Activated naive CD4-positive, alpha-beta T cell treated with anti-CD3 and anti-CD28 coated beads, Interleukin-2, amount 10 ng/mL, durations not matched to agents 7 days and 5 days (primary cell): ENCODE results near the gene RUFY1.

Source experiments
- CTCF ChIA-PET: fragments of 350-600 bp; sonication (Branson Sonifier 250); formaldehyde crosslinking; loops from one replicate; lab custom pipeline; 2021; ENCODE audit warnings: antibody characterized with exemption; lab: Charles Lee
- DNase-seq: peaks from one replicate; pipeline ENCODE4 v3.0.0-alpha.2; 2020
- H3K27ac Mint-ChIP-seq: one replicate; pipeline ENCODE4 v1.8.0; 2021; ENCODE audit warnings: mild to moderate bottlenecking, moderate library complexity, mixed read lengths
- H3K27me3 Mint-ChIP-seq: one replicate; pipeline ENCODE4 v1.8.0; 2021; ENCODE audit warnings: mild to moderate bottlenecking, mixed read lengths
- H3K36me3 Mint-ChIP-seq: one replicate; pipeline ENCODE4 v1.8.0; 2021; ENCODE audit warnings: mixed read lengths
- H3K4me1 Mint-ChIP-seq: one replicate; pipeline ENCODE4 v1.8.0; 2021; ENCODE audit warnings: mixed read lengths
- H3K4me3 Mint-ChIP-seq: one replicate; pipeline ENCODE4 v1.8.0; 2021; ENCODE audit warnings: mild to moderate bottlenecking, moderate library complexity, mixed read lengths
- H3K9me3 Mint-ChIP-seq: one replicate; pipeline ENCODE4 v1.8.0; 2021; ENCODE audit warnings: mixed read lengths

RUFY1 gene

GRCh38 chr5:179615203-179615602 is 64.8 kb downstream of the RUFY1 start:
- H3K4me1 Mint-ChIP-seq: peaks cover 72% of the 10 kb centered on the region
- peak; percentile 3 for DNase-seq
- H3K9me3 Mint-ChIP-seq: no peaks in the 10 kb centered on the region
- H3K4me3 Mint-ChIP-seq: no peak overlapping the region
- H3K27ac Mint-ChIP-seq: no peak overlapping the region
- no peaks in the 10 kb centered on the region for H3K27me3 Mint-ChIP-seq
- H3K36me3 Mint-ChIP-seq: peaks cover 77% of the 10 kb centered on the region
- CTCF ChIA-PET: no interaction called here

GRCh38 chr5:179616002-179616594 is 65.7 kb downstream of the RUFY1 start:
- Mint-ChIP-seq H3K9me3 (no peaks in the 10 kb centered on the region), H3K4me1 (peaks cover 72% of the 10 kb centered on the region), H3K27ac (peak overlapping the region; percentile 65), H3K4me3 (no peak overlapping the region), H3K36me3 (peaks cover 78% of the 10 kb centered on the region), H3K27me3 (no peaks in the 10 kb centered on the region)
- DNase-seq: no peak
- CTCF ChIA-PET: interaction anchor here (1.2 kb wide), 1 partner anchor 8 kb away, joined by 3 read pairs; no protein-coding TSS in a partner anchor

- Mint-ChIP-seq H3K4me3 (peak overlapping the region; percentile 52), H3K27ac (peak overlapping the region; percentile 82), H3K36me3 (peaks cover 82% of the 10 kb centered on the region), H3K4me1 (peaks cover 69% of the 10 kb centered on the region), H3K9me3 (no peaks in the 10 kb centered on the region), H3K27me3 (peaks cover 5% of the 10 kb centered on the region)
- CTCF ChIA-PET: no interaction called here
- no peak for DNase-seq
Measured at GRCh38 chr5:179617930-179618329, 67.6 kb downstream of the RUFY1 start.

GRCh38 chr5:179618923-179619554 is 68.7 kb downstream of the RUFY1 start:
- H3K36me3 Mint-ChIP-seq: peaks cover 76% of the 10 kb centered on the region
- CTCF ChIA-PET: interaction anchor here (1.7 kb wide), 1 partner anchor 10 kb away, joined by 5 read pairs; no protein-coding TSS in a partner anchor
- DNase-seq: no peak
- peak overlapping the region; percentile 74 for H3K27ac Mint-ChIP-seq
- H3K27me3 Mint-ChIP-seq: peaks cover 11% of the 10 kb centered on the region
- H3K4me3 Mint-ChIP-seq: peak overlapping the region; percentile 77
- peaks cover 61% of the 10 kb centered on the region for H3K4me1 Mint-ChIP-seq
- no peaks in the 10 kb centered on the region for H3K9me3 Mint-ChIP-seq

- H3K27ac Mint-ChIP-seq: no peak overlapping the region
- no peaks in the 10 kb centered on the region for H3K9me3 Mint-ChIP-seq
Measured at GRCh38 chr5:179619776-179620175, 69.4 kb downstream of the RUFY1 start.

GRCh38 chr5:179620293-179620692 is 69.9 kb downstream of the RUFY1 start:
- peak overlapping the region; percentile 98 for H3K27ac Mint-ChIP-seq
- peaks cover 11% of the 10 kb centered on the region for H3K27me3 Mint-ChIP-seq
- peaks cover 74% of the 10 kb centered on the region for H3K36me3 Mint-ChIP-seq
- CTCF ChIA-PET: interaction anchor here (1.7 kb wide), 1 partner anchor 11 kb away, joined by 5 read pairs; no protein-coding TSS in a partner anchor
- H3K4me1 Mint-ChIP-seq: peaks cover 67% of the 10 kb centered on the region
- H3K9me3 Mint-ChIP-seq: no peaks in the 10 kb centered on the region
- DNase-seq: no peak
- peak overlapping the region; percentile 92 for H3K4me3 Mint-ChIP-seq

More at GRCh38 chr5:179619776-179620175, 69.4 kb downstream of the RUFY1 start:
- Mint-ChIP-seq H3K36me3 (peaks cover 72% of the 10 kb centered on the region), H3K27me3 (peaks cover 11% of the 10 kb centered on the region), H3K4me3 (peak overlapping the region; percentile 92), H3K4me1 (peaks cover 65% of the 10 kb centered on the region)
- CTCF ChIA-PET: interaction anchor here (1.7 kb wide), 1 partner anchor 11 kb away, joined by 5 read pairs; no protein-coding TSS in a partner anchor
- DNase-seq: no peak

GRCh38 chr5:179620703-179621350 is 70.5 kb downstream of the RUFY1 start:
- CTCF ChIA-PET: no interaction called here
- peak overlapping the region; percentile 92 for H3K4me3 Mint-ChIP-seq
- no peaks in the 10 kb centered on the region for H3K9me3 Mint-ChIP-seq
- peaks cover 64% of the 10 kb centered on the region for H3K4me1 Mint-ChIP-seq
- peak overlapping the region; percentile 98 for H3K27ac Mint-ChIP-seq
- H3K36me3 Mint-ChIP-seq: peaks cover 71% of the 10 kb centered on the region
- H3K27me3 Mint-ChIP-seq: peaks cover 11% of the 10 kb centered on the region
- no peak for DNase-seq

- Mint-ChIP-seq H3K9me3 (no peaks in the 10 kb centered on the region), H3K27ac (peak overlapping the region; percentile 98), H3K36me3 (peaks cover 63% of the 10 kb centered on the region), H3K4me1 (peaks cover 56% of the 10 kb centered on the region), H3K4me3 (peak overlapping the region; percentile 92), H3K27me3 (peaks cover 11% of the 10 kb centered on the region)
- CTCF ChIA-PET: interaction anchor here (2.0 kb wide), 1 partner anchor 8 kb away, joined by 5 read pairs; no protein-coding TSS in a partner anchor
- no peak for DNase-seq
Measured at GRCh38 chr5:179621551-179622214, 71.3 kb downstream of the RUFY1 start.

- peak; percentile 99 for DNase-seq
- peaks cover 48% of the 10 kb centered on the region for H3K36me3 Mint-ChIP-seq
- peaks cover 11% of the 10 kb centered on the region for H3K27me3 Mint-ChIP-seq
- peak within 1 kb of the TSS; percentile 92 for H3K4me3 Mint-ChIP-seq
- CTCF ChIA-PET: interaction anchor here (0.7 to 2.0 kb wide), 8 partner anchors 10 to 72 kb away, joined by 3 to 9 read pairs (median 4); partner anchors contain the start of gene CBY3
- H3K27ac Mint-ChIP-seq: peak within 1 kb of the TSS; percentile 98
- no peaks in the 10 kb centered on the region for H3K9me3 Mint-ChIP-seq
- peaks cover 40% of the 10 kb centered on the region for H3K4me1 Mint-ChIP-seq
Measured at GRCh38 chr5:179623003-179623905, 72.9 kb downstream of the RUFY1 start, which contains the start of gene HNRNPH1. TSS of gene HNRNPH1 (minus strand) at chr5:179623671. CDS start at chr5:179623133, 538 bp downstream.

GRCh38 chr5:179623906-179624741 is 73.8 kb downstream of the RUFY1 start:
- peaks cover 11% of the 10 kb centered on the region for H3K27me3 Mint-ChIP-seq
- CTCF ChIA-PET: interaction anchor here (0.7 to 1.8 kb wide), 6 partner anchors 9 to 73 kb away, joined by 3 to 9 read pairs (median 4); partner anchors contain the start of gene CBY3
- H3K27ac Mint-ChIP-seq: peak overlapping the region; percentile 98
- H3K9me3 Mint-ChIP-seq: no peaks in the 10 kb centered on the region
- H3K4me3 Mint-ChIP-seq: peak overlapping the region; percentile 92
- peaks cover 32% of the 10 kb centered on the region for H3K4me1 Mint-ChIP-seq
- DNase-seq: peak; percentile 58
- H3K36me3 Mint-ChIP-seq: peaks cover 44% of the 10 kb centered on the region

- Mint-ChIP-seq H3K4me1 (peaks cover 30% of the 10 kb centered on the region), H3K4me3 (peak overlapping the region; percentile 92), H3K27me3 (peaks cover 11% of the 10 kb centered on the region), H3K9me3 (no peaks in the 10 kb centered on the region), H3K27ac (peak overlapping the region; percentile 98), H3K36me3 (peaks cover 40% of the 10 kb centered on the region)
- CTCF ChIA-PET: no interaction called here
- no peak for DNase-seq
Measured at GRCh38 chr5:179624841-179625271, 74.5 kb downstream of the RUFY1 start.
